Endometrium (tissue), 2 donors: ENCODE data around the gene CHMP5.

Experiments
- FAIRE-seq: peaks from 2 replicates; lab custom pipeline; 2012; peaks lifted over from hg19 to GRCh38; lab: Jason Lieb, UNC
- donor health status: control.
- donor health status: control.

The CHMP5 gene

DNA sequence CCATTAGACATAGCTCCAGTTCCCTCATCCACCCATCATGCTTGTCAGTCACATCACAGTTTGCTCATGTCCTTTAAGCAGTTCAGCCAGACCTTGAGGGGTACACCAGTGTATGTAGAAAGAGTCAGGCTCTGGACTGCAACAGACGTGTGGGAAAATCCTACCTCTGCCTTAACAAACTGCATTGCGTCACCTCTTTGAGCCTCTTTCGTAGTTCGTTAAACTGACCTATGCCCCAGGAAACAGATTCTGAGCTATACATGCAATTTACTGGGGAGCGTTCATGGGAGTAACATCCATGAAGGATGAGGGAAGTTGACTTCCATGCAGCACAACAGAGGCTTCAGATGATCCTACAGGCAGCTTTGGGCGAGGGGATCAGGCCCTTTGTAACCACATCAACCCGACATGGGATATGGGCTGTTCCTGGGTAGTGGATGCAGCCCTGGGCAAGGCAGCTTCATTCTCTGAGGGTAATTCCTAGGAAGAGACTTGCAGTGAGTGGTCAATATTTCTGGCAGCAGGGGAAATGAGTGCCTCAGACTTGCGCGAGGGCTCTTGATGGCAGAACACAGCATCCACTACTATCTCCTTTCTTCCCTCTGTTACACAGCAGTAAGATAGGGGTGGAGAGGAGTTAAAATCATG is 20.6 kb upstream of the CHMP5 start:
- no peak for FAIRE-seq

DNA sequence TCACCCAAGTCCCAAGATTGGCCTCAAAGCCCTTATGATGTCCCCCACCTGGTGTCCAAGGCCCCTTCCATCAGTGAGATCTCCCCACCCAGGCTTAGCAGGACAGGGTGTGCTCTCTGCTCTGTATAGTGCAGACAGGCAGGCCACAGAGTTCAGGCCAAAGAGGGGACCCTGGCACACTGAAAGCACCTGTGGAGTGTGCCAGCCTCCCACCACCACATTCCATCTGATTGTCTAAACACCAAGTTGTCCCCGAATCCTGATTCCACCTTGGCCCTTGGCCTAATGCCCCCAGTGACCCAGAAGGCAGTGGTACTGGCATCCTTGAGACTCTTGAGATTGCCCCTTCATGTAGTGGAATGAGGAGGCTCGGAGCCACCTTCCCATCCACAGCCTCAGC is 19.5 kb upstream of the CHMP5 start:
- no peak for FAIRE-seq

DNA sequence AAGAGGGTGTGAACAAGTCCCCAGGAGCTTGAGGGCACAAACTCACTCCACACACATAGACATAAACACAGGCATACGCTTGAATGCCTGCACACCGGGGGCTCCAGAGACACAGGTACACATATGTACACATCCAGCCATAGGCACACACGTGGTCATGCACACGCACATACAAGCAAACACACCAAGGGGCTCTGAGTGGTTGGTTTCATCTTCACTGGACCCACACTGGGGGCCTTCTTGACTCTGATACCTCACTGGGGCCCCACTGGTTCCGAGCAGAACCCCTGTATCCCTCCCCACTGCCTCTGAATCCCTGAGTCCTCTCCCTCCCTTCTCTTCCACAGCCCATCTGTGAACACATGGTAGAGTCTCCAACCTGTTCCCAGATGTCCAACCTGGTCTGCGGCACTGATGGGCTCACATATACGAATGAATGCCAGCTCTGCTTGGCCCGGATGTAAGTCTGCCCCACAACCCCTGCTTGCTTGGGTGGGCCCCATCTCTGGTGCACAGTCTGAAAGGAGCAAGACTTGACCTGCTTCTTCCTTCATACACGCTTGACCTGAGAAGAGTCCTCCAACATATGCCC is 18.5 kb upstream of the CHMP5 start:
- FAIRE-seq = no peak

DNA sequence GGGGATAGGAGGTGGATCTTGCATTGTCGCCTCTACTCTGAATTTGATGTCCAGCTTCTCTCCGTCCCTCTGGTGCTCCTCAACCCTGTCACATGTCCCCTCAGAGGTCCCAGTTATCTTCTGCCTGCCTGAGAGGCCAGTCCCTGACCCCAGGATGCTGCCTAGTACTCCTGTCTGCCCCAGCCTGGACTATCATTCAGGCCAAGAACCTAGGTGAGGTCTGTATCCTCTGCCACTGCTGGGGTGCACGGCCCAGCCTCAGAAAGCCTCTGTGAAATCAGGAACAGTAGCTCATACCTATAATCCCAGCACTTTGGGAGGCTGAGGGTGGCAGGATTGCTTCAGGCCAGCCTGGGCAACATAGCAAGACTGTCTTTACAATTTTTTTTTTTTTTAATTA is 16.2 kb upstream of the CHMP5 start:
- FAIRE-seq = no peak

DNA sequence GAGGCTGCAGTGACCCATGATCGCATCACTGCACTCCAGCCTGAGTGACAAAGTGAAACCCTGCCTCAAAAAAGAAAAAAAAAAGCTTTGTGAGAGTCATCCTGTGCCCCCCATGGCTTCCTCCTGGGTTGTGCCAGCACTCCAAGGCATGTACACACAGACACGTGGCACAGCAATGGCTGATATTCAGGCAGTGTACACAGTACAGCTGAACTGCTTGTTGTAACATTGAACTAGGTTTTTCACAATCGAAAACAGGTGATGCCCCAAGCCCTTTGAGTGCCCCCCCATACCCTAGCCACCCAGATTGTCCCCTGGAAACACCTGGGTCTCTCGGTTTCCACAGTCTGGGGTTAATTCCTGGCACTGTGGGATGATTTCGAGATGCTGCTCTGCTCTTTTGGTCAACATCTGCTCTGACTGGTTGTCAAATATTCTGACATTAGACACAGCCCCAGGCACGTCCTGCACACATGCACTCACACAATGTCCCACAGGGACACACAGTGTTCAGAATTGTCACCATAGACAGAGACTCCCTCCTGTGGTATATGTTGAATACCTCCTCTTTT is 15.7 kb upstream of the CHMP5 start:
- no peak for FAIRE-seq

DNA sequence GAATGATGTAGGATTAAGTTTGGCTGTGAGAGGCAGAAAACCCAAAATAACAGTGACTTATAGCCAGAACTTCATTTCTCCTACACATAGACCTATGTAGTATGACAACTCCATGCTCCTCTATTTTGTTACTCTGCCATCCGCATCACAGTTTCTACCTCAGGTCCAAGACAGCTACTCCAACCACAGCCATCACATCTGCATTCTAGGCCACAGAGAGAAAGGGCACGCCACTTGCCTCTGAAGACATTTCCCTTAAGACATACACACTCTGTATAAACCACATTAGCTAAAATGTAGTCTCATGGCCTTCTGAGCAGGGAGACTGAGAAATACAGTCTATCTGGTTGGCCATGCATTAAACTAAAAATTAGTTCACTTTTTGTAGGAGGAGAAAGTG is 14.9 kb upstream of the CHMP5 start:
- no peak for FAIRE-seq

DNA sequence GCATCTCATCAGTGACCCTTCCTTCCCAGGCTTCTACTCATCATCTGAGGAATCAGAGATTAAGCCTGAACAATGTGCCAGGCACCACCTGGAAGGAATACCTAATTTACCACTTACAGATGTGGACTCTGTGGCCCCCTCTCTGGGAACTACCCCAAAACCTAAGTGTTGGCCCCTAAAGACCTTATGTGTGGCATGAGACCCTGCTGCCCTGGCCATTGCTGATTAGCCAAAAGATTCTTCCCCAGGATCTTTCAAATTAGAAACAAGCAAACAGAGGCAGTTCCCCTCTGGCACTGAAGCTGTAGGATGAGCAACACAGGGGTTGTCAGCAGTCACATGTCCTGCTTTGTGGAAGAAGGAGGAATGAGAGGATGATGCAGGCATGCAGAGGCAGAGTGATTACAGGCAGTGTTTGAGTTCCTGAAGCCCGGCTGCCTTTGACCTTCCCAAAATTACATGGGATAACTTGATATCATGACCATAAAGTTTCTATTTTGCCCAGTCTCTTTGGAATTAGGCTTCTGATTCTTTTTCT is 14.3 kb upstream of the CHMP5 start:
- no peak for FAIRE-seq

DNA sequence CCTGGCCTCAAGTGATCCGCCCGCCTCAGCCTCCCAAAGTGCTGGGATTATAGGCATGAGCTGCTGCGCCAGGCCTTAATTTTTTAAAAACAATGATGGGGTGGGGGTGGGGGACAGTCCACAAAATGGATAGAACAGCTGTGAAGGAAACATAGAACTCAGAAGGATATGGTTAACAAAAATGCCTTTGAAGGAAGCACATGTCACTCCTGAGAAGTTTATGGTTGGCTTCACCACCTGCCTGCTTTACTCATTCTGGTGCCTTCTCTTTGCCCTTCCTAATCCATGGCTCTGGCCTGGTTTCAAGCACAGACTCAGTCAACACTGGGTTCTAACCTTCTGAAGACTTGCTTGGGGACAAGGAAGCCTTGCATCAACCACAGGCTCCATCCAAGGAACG is 10.6 kb upstream of the CHMP5 start:
- FAIRE-seq = no peak

DNA sequence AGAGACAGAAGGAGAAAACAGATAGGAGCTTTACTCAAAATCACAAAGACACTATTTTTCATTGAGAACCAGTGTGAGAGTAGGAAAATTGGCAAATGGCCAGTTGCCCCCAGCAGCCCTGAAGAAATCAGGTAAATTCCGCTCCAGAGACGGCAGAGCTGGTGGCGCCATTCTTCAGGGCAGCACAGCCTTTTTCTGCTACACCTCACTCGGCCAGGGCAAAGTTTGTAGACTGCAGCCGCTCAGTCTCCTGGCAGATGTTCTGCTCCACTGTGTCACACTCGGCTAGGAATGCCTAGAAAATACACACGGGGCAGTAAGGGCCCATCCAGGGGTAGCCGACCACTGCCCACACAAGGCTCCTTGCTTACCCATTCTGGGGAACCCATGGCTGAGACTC is 9.8 kb upstream of the CHMP5 start:
- no peak for FAIRE-seq

DNA sequence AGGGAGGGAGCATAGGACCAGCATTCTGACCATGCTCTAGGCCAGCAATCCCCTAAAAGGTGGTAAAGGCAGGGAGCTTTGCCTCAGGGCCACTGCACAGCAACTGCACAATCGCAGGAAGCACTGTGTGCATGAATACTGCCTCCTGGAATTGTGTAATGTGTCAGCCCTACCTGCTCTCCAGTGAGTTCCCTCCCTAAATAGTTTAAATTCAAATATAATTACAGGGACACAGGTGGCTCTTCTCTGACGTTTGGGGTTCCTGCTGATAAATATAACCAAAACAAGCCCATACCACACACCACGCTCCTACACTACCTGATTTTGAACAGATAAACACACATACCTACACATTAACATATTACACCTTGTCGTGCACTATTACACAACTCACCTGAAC is 9.4 kb upstream of the CHMP5 start:
- no peak for FAIRE-seq

DNA sequence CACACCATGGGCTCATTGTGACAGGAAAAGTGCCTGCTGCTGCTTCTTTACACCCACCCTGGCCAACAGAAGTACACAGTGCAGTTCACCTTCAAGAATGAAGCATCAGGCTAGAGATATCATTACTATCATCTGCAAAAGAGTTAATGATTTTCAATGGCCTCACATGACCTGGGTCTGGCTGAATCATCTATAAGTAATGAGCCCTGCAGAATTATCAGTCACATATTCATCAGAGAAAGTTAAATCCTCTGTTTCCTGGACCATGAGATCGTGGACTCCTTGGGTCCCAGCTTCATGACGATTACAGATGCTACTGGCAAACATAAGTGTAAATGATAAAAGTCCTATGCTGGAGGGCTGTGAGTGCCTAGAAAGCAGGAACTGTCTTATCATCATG is 8.6 kb upstream of the CHMP5 start:
- FAIRE-seq = no peak

DNA sequence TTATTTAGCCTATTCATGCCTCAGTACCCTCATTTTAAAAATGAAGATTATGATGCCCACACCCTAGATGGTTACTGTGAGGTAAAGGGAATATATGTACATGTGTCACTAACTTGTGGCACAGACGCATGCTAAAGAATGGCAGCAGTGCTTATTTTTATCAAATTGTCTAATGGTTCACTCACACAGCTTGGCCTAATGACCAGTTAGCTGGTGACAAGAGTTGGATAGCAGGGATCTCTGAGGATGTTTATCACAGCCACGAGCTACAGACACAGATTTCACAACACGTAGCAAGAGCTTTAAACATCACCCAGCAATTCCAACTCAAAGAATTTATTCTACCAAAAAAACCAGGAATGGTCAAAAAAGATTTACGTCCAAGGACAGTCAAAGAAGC is 7.6 kb upstream of the CHMP5 start:
- FAIRE-seq = no peak

DNA sequence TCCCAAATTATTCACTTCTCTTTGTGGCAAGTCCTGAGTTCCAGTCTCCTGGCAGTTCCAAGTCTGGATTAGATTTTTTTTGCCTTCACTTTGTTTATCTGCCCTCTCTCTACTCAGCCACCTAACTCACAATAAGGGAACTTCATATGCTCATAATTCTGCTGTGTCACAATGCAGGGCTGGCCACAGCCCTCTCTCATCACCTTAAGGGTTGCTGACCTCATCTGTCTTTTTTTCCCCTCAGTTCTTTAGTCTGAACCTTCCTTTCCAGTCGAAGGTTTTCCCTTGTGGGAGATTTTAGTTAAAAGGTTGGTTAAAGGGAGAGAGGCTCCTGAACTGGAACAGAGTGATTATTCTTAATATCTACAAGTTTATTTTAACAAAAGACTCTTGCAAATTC is 4.5 kb upstream of the CHMP5 start:
- FAIRE-seq = no peak

DNA sequence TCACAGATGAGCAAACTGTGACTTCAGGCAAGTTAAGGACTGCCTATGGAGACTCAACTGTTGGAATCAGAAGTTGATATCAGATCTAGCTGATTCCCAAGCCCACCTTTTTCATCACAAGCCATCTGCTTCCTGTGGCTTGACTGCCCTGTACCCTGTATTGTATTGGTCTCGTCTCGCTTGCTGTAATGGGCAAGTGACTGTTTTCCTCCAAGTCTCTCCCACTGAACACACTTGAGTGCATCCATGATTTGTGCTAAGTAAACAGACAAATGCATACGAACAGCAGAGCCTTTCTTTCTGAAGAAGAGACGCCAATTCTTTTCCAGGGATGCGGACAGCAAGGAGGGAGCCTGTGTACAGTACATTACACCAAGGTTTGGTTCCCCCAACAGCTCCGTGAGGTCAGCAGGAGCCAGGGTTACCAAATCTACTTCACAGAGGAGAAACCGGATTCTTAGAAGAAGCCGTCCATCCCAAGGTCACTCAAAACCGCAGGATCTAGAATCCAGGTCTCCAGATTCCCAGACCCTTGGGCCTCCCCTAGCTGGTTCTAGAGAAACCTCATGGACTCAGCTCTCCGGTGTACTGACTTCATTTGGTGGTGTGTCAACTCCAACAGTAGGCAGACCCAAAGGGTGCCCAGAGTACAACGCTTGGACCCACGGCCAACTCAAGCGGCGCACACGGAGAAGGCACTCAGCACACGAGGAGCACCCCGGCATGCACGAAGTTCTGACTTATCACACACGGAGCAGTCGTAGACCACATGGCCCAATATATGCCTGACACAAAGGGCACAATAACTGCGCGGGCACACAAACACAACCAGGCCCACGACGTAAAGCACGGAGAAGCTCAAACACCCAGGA is 1.5 kb upstream of the CHMP5 start:
- no peak for FAIRE-seq

DNA sequence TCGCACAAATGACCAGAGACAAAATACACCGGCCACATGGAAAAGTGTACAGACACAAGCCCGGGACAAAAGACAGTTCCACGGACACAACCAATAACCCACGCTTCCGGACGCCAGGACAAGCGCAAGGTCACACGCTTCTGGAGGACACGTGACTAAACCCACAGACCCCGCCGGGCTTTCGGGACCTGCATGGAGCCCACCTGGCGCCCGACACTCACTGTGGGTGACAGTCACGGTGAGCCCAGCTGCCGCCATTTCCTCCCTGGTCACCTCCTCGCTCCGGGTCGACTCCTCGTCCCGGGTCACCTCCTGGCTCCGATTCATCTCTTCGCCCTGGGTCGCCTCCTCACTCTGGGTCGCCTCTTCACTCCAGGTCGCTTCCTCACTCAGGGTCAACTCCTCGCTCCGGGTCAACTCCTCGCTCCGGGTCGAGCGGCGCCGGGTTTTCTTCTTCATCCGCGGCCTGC is 811 bp upstream of the CHMP5 start:
- FAIRE-seq = no peak

DNA sequence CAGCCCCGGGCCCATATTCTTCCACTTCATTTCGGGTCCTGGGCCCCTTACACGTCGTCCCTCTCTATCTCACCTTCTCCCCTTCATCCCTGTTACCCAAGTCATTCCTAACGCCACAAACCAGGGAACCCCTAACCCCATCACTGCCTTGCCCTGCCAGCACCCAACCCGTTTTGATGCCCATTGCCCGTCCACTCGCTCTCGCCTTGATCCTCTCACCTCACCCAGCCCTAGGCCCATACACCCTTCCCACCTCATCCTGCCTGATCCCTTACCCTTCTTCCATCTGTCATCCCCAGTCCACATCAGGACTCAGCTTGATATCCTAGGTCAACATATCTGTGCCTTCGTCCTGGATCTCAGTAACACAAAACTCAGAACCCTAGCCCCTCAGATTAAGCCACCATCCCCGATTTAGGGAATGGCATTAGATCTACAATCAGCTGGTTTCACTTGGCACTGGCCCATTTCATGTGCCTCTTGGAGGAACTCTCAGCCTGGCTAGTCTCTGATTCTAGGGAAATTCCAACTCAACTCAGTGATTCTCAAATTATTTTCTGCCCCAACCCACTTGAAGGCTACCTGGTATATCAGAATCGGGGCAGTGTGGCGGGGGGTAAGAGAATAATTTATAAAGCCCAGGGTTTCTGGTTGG is 489 bp downstream of the CHMP5 start:
- no peak for FAIRE-seq

DNA sequence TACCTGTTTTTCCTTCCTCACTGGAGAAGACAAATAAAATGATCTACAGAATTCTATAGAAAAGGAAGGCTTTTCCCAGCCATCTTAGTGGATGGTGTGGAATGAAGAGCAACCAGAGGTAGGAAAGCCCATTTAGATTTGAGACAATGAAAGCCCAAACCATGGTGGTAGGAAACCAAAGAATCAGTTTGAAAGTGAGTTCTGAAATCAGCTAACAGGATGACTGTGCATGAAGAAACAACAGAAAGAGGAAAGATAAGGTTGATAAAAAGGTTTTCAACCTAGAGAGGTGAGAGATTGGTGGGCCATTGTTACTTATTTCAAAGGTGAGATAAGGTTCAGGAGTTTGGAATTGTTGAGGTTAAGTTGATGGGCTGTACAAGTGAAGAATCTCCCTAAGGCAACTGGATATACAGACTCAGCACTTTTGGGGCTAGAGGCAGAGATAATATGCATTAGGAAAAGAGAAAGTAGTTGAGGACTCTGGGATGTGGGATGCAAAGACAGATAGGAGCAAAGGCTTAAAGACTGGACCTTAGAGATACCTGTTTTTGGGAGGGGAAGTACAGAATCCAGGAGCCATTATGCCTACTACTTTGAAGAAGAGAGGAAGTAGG is 2.4 kb downstream of the CHMP5 start:
- FAIRE-seq = no peak

DNA sequence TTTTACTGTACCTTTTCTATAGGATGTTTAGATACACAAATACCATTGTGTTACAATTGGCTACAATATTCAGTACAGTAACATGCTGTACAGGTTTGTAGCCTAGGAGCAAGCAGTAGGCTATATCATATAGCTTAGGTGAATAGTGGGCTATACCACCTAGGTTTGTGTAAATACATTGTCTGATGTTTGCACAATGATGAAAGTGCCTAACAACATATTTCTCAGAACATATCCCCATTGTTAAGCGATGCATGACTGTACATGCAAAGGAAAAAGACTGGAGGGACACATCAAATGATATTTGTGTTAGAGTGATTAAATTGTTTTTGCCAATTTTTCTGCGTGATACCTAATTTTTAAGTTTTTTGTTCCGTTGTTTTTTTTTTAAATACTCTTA is 5.3 kb downstream of the CHMP5 start:
- FAIRE-seq = no peak

DNA sequence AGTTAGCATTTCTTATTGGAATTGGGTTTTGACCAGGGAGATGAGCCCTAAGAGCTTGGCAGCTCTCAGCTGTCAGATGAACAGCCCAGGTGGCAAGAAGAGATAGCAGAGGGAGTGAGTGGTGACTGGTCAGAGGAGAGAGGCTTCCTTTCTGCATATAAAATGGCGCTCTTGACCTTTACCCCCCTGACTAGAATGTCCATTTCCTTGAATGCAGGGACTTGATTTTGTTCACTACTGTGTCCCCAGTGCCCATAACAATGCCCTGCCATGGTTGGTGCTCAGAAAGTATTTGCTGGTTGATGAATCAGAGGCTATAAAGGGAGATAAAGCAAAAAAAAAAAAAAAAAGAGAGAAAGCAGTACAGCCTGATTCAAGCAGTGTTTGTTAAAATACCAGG is 7.2 kb downstream of the CHMP5 start:
- FAIRE-seq = no peak

DNA sequence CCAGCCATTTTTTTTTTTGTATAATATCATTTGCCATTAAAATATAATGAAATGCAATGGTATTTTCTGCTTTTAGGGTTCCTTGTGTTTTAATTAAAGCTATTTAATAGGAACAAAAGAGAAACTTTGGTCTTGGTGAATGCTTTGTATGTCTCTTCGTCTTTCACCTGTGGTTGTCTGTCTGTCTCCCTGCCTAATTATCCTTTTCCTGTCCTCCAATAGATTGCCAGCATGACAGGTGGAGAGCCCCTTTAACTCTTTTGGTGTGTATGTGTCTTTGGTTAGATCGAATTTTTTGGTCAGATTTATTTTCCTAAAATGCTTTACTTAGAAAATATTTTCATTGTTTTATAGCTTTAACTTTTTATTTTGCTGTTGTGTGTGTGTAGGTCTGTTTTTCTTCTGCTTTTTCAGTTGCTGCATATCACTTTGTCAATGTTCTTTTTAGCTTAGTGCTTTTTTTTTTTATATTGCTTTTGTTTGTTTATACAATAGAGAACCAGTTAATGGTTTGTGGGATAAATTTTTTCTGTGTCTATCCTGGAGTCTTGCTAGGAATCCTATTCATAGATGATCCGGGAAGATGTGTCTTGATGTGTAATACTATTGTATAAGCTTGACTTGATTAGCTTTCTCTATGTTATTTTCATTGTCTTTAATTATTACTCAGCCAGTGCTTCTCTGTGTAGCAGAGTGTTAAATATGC is 8.6 kb downstream of the CHMP5 start:
- FAIRE-seq = no peak

DNA sequence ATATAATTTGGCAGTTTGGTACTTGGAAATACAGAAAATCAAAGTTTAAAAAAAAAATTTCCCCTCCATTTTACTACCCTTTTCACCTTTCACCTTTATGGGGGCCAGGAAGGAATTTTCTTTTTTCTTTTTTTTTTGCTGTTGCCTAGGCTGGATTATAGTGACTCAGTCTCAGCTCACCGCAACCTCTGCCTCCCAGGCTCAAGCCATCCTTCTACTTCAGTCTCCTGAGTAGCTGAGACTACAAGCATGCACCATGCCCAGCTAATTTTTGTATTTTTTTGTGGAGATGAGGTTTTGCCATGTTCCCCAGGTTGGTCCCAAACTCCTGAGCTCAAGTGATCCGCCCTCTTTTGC is 9.1 kb downstream of the CHMP5 start:
- no peak for FAIRE-seq
